ENCODE data around the gene LINC00237.

The LINC00237 gene

GRCh38 chr20:21125072-21125848 lies 19.1 kb upstream of the LINC00237 start:
- DNase-seq (ENCODE audit: low read depth in 2 of 2) = no peak

- no peak for DNase-seq (ENCODE audit: low read depth in 2 of 2)
Observed at GRCh38 chr20:21124190-21124589, 18.0 kb upstream of the LINC00237 start.

DNA sequence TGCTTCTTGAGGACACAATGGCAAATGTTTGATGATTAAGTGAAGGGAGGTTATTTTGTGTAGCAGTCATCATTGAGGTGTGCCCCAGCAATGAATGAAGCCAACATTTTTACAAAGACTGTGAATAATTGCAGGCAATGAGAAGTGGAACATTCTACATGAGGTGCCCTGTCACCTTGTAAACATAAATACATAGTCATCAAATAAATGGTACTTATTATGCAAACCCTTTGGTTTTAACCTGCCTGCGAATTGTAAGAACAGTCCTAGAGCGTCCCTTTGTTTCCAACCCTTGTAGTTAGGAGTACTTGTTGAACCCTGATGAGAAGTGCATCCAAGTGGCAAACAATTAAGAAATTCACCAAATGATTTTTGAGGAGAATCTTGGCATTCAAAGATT lies 12.6 kb upstream of the LINC00237 start:
- no peak for DNase-seq (ENCODE audit: low read depth in 2 of 2)

GRCh38 chr20:21118138-21118537 lies 12.0 kb upstream of the LINC00237 start:
- no peak for DNase-seq (ENCODE audit: low read depth in 2 of 2)

GRCh38 chr20:21117521-21117920 lies 11.4 kb upstream of the LINC00237 start:
- no peak for DNase-seq (ENCODE audit: low read depth in 2 of 2)

DNA sequence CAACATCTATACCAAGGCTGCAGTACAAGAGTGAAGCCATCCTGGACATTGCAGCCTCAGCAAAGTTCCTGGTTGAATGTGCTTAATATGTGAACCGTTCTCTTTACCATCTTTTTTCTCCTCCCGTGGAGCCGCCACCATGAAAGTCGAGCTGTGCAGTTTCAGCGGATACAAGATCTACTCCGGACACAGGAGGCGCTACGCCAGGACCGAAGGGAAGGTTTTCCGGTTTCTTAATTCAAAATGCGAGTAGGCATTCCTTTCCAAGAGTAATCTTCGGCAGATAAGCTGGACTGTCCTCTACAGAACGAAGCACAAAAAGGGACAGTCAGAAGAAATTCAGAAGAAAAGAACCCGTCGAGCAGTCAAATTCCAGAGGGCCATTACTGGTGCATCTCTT lies 8.4 kb upstream of the LINC00237 start:
- DNase-seq (ENCODE audit: low read depth in 2 of 2) = no peak

- no peak for DNase-seq (ENCODE audit: low read depth in 2 of 2)
Observed at GRCh38 chr20:21113697-21114096, 7.5 kb upstream of the LINC00237 start.

DNA sequence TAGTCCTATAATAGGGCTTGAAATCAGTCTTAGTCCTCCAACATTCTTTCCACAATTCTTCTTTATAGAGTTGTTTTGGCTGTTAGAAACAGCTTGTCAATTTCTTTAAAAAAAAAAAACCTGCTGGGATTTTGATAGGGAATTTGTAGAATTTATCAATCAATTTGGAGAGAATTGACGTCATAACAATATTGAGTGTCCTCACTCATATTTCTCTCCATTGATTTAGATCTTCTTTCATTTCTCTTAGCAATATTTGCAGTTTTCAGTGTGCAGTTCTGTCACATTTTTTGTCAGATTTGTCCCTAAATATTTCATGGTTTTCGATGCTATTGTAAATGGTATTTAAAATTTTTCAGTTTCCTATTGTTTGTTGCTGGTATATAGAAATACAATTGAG lies 5.3 kb upstream of the LINC00237 start:
- DNase-seq (ENCODE audit: low read depth in 2 of 2) = no peak

DNA sequence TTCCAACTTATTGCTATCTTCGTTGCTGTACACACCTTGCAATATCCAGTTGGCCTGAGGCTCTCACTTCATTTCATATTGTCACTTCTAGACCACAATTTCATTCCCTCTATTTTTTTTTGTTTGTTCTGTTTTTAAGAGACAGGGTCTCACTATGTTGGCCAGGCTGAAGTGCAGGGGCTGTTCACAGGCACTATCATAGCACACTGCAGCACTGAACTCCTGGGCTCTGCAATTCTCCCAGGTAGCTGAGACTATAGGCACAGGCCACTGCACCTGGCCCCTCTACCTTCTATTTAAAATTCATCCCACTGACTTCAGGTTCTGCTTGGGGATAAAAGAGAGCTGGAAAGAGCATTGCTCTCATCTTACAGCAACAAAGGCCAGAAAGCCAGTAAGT lies 4.7 kb upstream of the LINC00237 start:
- DNase-seq (ENCODE audit: low read depth in 2 of 2) = no peak

GRCh38 chr20:21109144-21109543 lies 3.0 kb upstream of the LINC00237 start:
- DNase-seq (ENCODE audit: low read depth in 2 of 2) = no peak

GRCh38 chr20:21105429-21106170 lies 558 bp downstream of the LINC00237 start:
- no peak for DNase-seq (ENCODE audit: low read depth in 2 of 2)

- no peak for DNase-seq (ENCODE audit: low read depth in 2 of 2)
Observed at GRCh38 chr20:21104921-21105320, 1.2 kb downstream of the LINC00237 start.

- DNase-seq (ENCODE audit: low read depth in 2 of 2) = no peak
Observed at GRCh38 chr20:21104466-21104761, 1.7 kb downstream of the LINC00237 start.

DNA sequence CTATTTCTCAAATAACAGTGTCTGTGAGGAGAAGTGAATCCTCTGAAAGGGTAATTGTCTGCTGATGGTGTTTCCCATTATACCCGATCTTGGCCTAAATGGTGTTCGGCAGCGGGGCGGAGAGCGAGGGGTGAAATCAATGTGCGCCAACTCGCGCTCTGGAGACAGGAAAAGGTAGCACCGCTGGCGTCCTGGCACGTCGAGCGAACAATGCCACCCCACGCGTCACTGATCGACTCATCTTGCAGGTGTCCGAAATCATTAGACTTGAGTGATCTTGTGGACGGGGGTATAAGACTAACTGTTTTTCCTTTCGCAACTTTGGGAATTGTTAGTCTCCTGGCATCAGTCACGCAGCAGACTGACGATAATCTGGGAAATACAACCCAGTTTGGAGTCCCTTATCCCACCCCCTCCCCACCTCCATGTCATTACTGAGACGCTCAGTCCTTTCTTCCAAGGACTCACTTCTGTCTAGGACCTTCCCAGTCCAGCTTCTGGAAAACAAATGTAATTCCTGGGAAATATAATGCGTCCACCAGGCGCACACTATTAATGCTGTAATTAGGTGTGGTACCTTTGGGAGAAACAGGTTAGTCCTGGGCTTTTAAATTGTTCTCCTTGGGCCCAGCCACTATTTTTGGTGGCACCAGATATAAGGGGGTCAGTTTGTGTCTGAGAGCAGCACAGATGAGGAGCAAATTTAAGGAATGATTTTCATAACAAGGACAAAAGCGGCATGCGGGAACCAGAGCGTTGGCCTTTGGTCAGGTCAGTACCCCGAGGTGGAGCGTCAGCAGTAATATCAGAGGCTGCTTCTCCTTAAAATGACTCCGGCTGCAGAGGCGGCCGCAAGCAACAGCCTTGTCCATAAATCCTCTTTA lies 2.3 kb downstream of the LINC00237 start:
- DNase-seq (ENCODE audit: low read depth in 2 of 2) = no peak

- DNase-seq (ENCODE audit: low read depth in 2 of 2) = no peak
Observed at GRCh38 chr20:21102603-21103311, 3.4 kb downstream of the LINC00237 start.

DNA sequence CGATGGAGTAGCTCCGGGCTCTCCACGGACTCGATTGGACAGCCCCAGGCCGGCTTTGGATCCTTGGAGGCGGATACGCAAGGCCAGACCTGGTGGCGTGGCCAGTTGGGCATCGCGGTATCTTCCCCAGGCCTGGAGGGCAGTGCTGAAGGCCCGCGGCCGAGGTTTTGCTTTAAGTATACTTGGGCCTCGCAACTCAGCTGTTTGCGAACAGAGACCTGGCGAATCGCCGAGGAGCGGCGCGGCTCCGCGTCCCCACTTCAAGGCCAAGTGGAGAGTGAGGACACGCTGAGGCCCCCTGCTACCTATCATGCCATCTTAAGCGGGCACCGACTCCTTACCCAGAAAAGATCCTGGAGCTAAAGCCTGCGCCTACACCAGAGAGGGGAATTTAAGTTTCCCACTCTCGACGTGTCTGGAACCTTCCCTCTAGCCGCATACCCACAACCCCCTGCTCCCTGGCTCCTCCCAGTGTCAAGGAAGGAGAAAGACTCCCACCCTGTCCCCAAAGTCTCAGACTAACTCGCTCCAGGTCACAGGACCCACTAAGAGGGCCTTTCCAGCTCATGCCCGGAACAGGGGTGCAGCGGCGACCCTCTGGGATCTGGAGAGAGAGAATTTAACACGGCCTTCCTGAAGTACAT lies 4.1 kb downstream of the LINC00237 start:
- DNase-seq (ENCODE audit: low read depth in 2 of 2) = no peak

GRCh38 chr20:21101453-21101931 lies 4.7 kb downstream of the LINC00237 start:
- DNase-seq (ENCODE audit: low read depth in 2 of 2) = no peak

DNA sequence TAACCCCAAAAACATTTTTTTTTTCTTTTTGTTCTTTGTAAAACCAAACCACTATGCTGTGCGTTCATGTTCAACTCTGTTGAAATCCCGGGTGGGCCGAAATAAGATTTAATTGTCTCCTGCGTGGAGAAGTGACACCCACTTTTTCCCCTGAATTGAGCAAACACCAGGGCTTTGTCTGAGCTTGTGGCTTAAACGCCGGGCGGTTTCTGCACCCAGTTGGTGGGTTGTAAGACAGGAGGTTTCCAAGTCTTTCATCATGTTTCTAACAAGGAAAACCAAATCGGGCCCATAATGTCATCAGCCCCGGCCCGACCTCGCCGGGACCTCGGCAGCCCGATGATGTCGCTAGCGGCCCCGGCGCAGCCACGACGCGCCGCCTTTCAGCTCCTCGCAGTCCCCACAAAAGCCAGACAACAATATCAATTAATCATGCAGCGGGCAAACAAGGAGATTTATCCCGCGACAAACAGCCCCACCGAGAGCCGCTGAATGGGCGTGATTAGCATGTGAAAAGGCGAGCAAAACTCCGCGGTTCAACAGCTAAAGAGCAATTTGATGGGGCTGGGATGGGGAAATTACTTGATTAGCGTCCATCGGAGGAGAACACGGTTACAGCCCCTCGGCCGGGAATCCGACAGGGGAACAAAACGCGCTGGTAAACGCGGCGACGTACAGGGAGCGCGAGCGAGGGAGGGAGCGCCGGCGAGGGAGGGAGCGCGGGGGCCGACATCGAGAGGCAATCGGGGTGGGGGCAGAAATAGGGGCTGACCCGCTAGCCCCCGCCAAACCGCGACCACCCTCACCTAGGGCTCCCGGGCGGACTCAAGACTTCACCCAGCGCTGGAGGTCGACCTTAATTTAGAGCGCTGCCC lies 5.3 kb downstream of the LINC00237 start:
- DNase-seq (ENCODE audit: low read depth in 2 of 2) = no peak

- no peak for DNase-seq (ENCODE audit: low read depth in 2 of 2)
Observed at GRCh38 chr20:21099751-21100577, 6.2 kb downstream of the LINC00237 start.

Measured in fibroblast of skin of left biceps (primary cell).